ENCODE data around the gene CAST.

GRCh38 chr5:96750110-96750822 lies 88.1 kb downstream of the CAST start:
- TF ChIP-seq, protein P1, sequence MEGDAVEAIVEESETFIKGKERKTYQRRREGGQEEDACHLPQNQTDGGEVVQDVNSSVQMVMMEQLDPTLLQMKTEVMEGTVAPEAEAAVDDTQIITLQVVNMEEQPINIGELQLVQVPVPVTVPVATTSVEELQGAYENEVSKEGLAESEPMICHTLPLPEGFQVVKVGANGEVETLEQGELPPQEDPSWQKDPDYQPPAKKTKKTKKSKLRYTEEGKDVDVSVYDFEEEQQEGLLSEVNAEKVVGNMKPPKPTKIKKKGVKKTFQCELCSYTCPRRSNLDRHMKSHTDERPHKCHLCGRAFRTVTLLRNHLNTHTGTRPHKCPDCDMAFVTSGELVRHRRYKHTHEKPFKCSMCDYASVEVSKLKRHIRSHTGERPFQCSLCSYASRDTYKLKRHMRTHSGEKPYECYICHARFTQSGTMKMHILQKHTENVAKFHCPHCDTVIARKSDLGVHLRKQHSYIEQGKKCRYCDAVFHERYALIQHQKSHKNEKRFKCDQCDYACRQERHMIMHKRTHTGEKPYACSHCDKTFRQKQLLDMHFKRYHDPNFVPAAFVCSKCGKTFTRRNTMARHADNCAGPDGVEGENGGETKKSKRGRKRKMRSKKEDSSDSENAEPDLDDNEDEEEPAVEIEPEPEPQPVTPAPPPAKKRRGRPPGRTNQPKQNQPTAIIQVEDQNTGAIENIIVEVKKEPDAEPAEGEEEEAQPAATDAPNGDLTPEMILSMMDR (IDR thresholded peaks at IDR 0.05) = no peak
- no peak for TF ChIP-seq POLR2A (IDR thresholded peaks at IDR 0.05)

Measured in lower leg skin (tissue), 3 donors.